Uterus (tissue), 2 donors: ENCODE measurements around the gene YBX2.

Experiments
- POLR2A ChIP-seq, 2 donors: fragments of 450-650 bp; IDR thresholded peaks; one replicate each; pipeline ENCODE4 v1.6.1; 2016; ENCODE audit warnings: antibody characterized with exemption in 2 of 2, mild to moderate bottlenecking in 1 of 2, moderate library complexity in 1 of 2
- TF ChIP-seq, protein P1 (sequence below), 4 experiments: fragments of 200-600 bp in 2 of 4; fragments of 450-650 bp in 2 of 4; sonication (generic) in 2 of 4; IDR thresholded peaks; one replicate each; pipeline ENCODE4 v1.5.1; 2016 to 2019; ENCODE audit warnings: antibody characterized with exemption in 4 of 4, mild to moderate bottlenecking in 2 of 4, moderate library complexity in 1 of 4

DNA sequence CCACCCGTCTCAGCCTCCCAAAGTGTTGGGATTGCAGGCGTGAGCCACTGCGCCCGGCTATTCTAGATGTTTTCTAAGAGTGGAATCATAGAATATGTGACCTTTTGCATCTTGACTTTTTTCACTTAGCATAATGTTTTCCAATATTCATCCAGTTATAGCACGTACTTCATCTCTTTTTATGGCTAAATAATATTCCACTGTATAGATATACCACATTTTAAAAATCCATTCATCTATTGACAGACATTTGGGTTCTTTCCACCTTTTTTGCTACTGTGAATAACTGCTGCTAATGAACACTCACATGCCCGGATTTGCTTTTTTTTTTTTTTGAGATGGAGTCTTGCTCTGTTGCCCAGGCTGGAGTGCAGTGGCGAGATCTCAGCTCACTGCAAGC lies 9.7 kb upstream of the YBX2 start:
- TF ChIP-seq POLR2A (IDR thresholded peaks at IDR 0.05): no peak
- TF ChIP-seq, protein P1, sequence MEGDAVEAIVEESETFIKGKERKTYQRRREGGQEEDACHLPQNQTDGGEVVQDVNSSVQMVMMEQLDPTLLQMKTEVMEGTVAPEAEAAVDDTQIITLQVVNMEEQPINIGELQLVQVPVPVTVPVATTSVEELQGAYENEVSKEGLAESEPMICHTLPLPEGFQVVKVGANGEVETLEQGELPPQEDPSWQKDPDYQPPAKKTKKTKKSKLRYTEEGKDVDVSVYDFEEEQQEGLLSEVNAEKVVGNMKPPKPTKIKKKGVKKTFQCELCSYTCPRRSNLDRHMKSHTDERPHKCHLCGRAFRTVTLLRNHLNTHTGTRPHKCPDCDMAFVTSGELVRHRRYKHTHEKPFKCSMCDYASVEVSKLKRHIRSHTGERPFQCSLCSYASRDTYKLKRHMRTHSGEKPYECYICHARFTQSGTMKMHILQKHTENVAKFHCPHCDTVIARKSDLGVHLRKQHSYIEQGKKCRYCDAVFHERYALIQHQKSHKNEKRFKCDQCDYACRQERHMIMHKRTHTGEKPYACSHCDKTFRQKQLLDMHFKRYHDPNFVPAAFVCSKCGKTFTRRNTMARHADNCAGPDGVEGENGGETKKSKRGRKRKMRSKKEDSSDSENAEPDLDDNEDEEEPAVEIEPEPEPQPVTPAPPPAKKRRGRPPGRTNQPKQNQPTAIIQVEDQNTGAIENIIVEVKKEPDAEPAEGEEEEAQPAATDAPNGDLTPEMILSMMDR (IDR thresholded peaks at IDR 0.05): no peak
